Lower lobe of right lung (tissue), 2 donors: Measurements from ENCODE around the gene ISCA1. TPM values are rescaled to one million over a fixed set of nuclear protein-coding genes. Genes with fewer than 3 reads are reported as not detected.
A peak's percentile ranks its signal among the peaks of the same experiment; 100 is the strongest.

Source experiments
- ATAC-seq, 2 donors: fragments of 200-7000 bp; cut with Tn5 transposase; one replicate each; pipeline ENCODE4 v1.9.1; 2020 to 2022; ENCODE audit warnings: mild to moderate bottlenecking in 2 of 2, moderate library complexity in 2 of 2
- DNase-seq: peaks from one replicate; pipeline ENCODE4 v3.0.0-alpha.2; 2020
- H3K27ac ChIP-seq: fragments of 200-600 bp; one replicate; pipeline ENCODE4 v1.8.0; 2022
- H3K27me3 ChIP-seq: fragments of 200-600 bp; one replicate; pipeline ENCODE4 v1.8.0; 2022; ENCODE audit warnings: low read depth
- H3K36me3 ChIP-seq: fragments of 200-600 bp; one replicate; pipeline ENCODE4 v1.8.0; 2022; ENCODE audit warnings: mild to moderate bottlenecking
- H3K4me1 ChIP-seq: fragments of 200-600 bp; one replicate; pipeline ENCODE4 v1.8.0; 2022
- H3K4me3 ChIP-seq: fragments of 200-600 bp; one replicate; pipeline ENCODE4 v1.8.0; 2022; ENCODE audit warnings: mild to moderate bottlenecking
- H3K9me3 ChIP-seq: fragments of 200-600 bp; one replicate; pipeline ENCODE4 v1.8.0; 2022
- intact Hi-C: fragments of 100-400 bp; cut with DNase I; formaldehyde crosslinking; loops from one replicate; pipeline ENCODE4 v1.11.0; 2022
- total RNA-seq: library from RNA; stranded (reverse); fragmentation: NEBNext Ultra II Directional; extraction: Animal tissue kit (Norgen Biotek cat#: 25700); gene quantifications from one replicate; pipeline ENCODE4 v1.2.1, GENCODE V29; 2021
- TF ChIP-seq, protein P1 (sequence below): fragments of 200-600 bp; IDR thresholded peaks from one replicate; pipeline ENCODE4 v1.8.0; 2022; ENCODE audit warnings: antibody characterized with exemption, mild to moderate bottlenecking
- donor health status: DM: no; HTN: yes; CAD: no; lungs with severe emphysema.

The ISCA1 gene
- total RNA-seq, 1 donor from 2014 or later, result 24.1 TPM

DNA sequence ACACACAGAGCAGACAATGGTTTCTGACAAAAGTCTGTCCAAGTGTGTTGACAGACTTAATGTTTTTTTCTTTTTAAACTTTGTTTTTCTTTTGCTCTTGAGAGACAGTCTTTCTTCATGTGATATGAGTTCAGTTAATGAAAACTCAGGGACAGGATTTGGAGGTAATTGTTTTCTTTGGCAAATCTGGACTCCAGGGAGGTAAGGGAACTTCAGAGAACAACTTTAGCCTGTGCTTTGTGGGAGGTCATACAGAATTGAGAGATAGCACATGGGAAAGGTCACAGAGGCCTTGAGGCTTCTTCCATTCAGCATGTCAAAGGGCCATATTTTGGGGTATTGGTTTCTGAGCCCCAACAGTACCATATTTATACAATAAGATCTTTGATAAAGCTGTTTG lies 32.2 kb downstream of the ISCA1 start:
- ATAC-seq (no peak), DNase-seq (no peak)
- H3K27me3 ChIP-seq, result no peaks in the 10 kb centered on the region
- peaks cover 5% of the 10 kb centered on the region for H3K9me3 ChIP-seq
- H3K27ac ChIP-seq, result no peak overlapping the region
- no peaks in the 10 kb centered on the region for H3K4me1 ChIP-seq
- H3K36me3 ChIP-seq, result no peaks in the 10 kb centered on the region
- intact Hi-C loops, result no loop called here
- no peak overlapping the region for H3K4me3 ChIP-seq
- TF ChIP-seq, protein P1, sequence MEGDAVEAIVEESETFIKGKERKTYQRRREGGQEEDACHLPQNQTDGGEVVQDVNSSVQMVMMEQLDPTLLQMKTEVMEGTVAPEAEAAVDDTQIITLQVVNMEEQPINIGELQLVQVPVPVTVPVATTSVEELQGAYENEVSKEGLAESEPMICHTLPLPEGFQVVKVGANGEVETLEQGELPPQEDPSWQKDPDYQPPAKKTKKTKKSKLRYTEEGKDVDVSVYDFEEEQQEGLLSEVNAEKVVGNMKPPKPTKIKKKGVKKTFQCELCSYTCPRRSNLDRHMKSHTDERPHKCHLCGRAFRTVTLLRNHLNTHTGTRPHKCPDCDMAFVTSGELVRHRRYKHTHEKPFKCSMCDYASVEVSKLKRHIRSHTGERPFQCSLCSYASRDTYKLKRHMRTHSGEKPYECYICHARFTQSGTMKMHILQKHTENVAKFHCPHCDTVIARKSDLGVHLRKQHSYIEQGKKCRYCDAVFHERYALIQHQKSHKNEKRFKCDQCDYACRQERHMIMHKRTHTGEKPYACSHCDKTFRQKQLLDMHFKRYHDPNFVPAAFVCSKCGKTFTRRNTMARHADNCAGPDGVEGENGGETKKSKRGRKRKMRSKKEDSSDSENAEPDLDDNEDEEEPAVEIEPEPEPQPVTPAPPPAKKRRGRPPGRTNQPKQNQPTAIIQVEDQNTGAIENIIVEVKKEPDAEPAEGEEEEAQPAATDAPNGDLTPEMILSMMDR, result no peak

DNA sequence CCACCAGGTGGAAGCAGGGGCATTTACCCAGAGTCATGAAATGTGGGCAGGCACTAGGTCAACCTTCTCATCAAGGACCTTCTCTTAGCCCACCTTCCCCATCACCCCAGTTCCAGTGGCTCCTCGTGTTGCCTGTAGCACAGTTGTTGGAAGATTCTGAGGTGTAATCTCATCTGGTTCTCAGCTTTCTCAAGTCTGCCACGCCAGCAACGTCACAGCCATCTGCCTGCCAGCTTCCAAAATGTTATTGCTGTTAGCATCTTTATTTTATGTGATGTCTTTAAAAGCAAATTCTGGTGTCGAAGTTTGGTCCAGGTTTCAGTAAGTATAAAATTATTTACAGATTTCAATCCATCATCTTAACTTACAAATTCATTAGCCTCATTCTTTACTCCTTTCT lies 33.6 kb downstream of the ISCA1 start:
- H3K36me3 ChIP-seq, result no peaks in the 10 kb centered on the region
- peaks cover 5% of the 10 kb centered on the region for H3K9me3 ChIP-seq
- H3K27ac ChIP-seq, result no peak overlapping the region
- no peak overlapping the region for H3K4me3 ChIP-seq
- ATAC-seq, result no peak
- H3K4me1 ChIP-seq, result no peaks in the 10 kb centered on the region
- no peaks in the 10 kb centered on the region for H3K27me3 ChIP-seq
- DNase-seq, result no peak
- TF ChIP-seq, protein P1, result no peak
- intact Hi-C loops, result no loop called here

DNA sequence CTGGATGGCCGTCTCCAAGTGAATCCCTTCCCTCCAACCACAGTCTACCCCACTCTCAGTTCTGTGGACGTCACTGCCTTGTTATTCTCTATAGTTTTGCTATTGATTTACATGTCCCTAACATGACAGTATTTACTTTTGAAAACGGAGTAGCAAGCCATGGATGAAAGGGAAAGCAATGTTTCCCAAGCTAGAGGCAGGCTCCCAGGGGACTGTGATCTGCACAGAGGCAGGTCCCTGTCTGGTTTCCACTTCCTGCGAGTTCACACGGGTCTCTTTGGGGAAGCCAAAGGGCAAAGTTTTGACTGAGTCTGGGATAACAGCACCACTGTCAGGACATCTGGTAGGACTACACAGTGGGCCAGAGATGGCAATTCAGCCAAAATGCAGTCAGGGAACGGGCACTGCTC lies 35.6 kb downstream of the ISCA1 start:
- intact Hi-C loops, result no loop called here

DNA sequence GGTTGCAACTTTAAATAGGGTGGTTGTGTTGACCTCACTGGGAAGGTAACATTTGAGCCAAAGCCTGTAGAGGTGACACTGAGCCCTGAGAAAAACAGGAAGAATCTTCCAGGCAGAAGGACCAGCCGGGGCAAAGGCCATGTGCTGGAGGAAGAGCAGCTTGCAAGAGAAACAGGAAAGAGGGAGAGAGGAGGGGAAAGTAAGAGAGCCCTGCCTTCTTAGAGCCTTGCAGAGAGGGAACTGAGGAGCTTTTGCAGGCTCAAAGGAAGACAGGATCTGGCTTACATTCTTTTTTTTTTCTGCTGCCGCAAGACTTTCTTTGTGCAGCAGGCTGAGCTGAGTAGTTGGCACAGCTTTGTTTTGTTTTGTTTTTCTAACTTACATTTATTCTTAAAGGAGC lies 40.3 kb downstream of the ISCA1 start:
- no peaks in the 10 kb centered on the region for H3K36me3 ChIP-seq
- TF ChIP-seq, protein P1, result no peak
- peak in 1 of 2 donors; percentile 38 for ATAC-seq
- no peaks in the 10 kb centered on the region for H3K9me3 ChIP-seq
- no peaks in the 10 kb centered on the region for H3K27me3 ChIP-seq
- peaks cover 8% of the 10 kb centered on the region for H3K4me1 ChIP-seq
- DNase-seq, result no peak
- no peak overlapping the region for H3K27ac ChIP-seq
- intact Hi-C loops, result no loop called here
- no peak overlapping the region for H3K4me3 ChIP-seq

More for the DNA sequence above, 35.6 kb downstream of the ISCA1 start:
- no peak overlapping the region for H3K27ac ChIP-seq
- no peaks in the 10 kb centered on the region for H3K36me3 ChIP-seq
- ATAC-seq (no peak), DNase-seq (no peak)
- no peaks in the 10 kb centered on the region for H3K9me3 ChIP-seq
- TF ChIP-seq, protein P1, result no peak
- H3K4me3 ChIP-seq, result no peak overlapping the region
- H3K4me1 ChIP-seq, result peaks cover 8% of the 10 kb centered on the region
- no peaks in the 10 kb centered on the region for H3K27me3 ChIP-seq

DNA sequence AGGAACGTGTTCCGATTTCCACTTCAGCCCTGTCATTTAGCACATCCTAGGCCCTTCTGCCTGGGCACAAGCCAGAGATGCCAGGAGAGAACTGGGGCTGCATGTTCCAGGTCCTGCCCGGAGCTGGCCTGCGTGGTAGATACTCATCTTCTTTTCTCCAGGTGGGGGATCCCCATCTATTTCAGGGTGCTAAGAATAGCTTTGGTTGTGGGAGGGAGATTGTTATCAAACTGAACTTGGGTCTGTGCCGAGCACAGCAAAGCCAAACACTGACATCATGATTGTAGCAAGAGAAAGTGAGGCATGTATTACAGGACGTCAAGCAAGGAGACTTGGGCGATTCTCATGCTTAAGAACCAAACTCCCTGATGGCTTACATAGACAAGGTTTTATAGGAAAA lies 41.1 kb downstream of the ISCA1 start:
- TF ChIP-seq, protein P1, result no peak
- Histone ChIP-seq H3K36me3 (no peaks in the 10 kb centered on the region), H3K4me3 (no peak overlapping the region), H3K27me3 (no peaks in the 10 kb centered on the region), H3K4me1 (peaks cover 8% of the 10 kb centered on the region), H3K27ac (no peak overlapping the region), H3K9me3 (no peaks in the 10 kb centered on the region)
- DNase-seq (no peak), ATAC-seq (no peak)
- intact Hi-C loops, result no loop called here
